ENCODE results near the gene DQX1.

GRCh38 chr2:74489906-74490305, 36.1 kb downstream of the DQX1 start:
- TF ChIP-seq EZH2phosphoT487 (IDR thresholded peaks at IDR 0.05; ENCODE audit: insufficient read depth, low read depth), result no peak
- TF ChIP-seq EZH2 (IDR thresholded peaks at IDR 0.05; ENCODE audit: insufficient read depth, poor library complexity, severe bottlenecking), result no peak
